ENCODE measurements around the gene PSD2. TPM values are rescaled to one million over a fixed set of nuclear protein-coding genes. Genes with fewer than 3 reads are reported as not detected.

The PSD2 gene
- total RNA-seq, 3 donors from 2014 or later (not counting 1 experiment from before 2014, with no cell fraction given): 1.3 to 2.5 (median 1.3) TPM

DNA sequence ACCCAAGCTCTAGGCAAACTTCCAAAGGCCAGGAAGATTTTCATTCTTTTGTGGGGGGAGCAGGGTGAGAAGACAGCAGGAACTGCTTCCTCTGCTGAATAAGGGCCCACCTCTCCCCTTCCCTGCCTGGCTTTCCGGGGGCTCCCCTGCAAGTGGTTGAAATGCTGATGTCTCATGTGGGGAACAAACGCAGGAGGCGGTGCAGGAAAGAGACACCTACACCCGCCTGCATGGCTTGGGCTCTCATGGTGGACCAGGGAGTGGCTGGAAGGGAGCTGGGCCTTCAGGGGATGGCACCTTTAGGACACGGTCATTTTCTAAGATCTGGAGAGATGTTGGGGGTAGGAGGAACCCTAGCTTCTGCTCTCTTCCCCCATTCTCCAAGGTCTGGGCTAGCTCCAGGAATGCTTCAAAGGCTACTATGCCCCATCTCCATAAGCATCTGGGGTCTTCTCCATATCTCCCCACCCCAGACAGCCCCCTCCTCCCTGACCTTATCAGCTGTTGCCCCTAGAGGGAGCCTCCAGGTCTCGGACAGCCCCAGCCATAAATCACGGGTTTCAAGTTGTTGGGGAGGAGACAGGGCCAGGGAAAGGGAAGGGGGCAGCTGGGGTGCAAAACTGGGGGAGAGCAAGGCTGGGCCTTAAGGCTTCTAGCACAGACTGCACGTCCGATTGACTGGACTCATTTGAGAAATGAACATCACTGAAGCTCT lies 76.6 kb downstream of the PSD2 start:
- H3K4me1 ChIP-seq (ENCODE audit: control insufficient read depth, insufficient read depth, low read length): peaks cover 5% of the 10 kb centered on the region
- 74% methylated on average over 9 of the region's 9 CpGs for WGBS (ENCODE audit: insufficient coverage)
- no peaks in the 10 kb centered on the region for H3K36me3 ChIP-seq (ENCODE audit: control insufficient read depth, insufficient read depth, low read length)
- intact Hi-C loops (cut with micrococcal nuclease): no loop called here
- H3K9me3 ChIP-seq (ENCODE audit: control insufficient read depth, insufficient read depth, low read length): no peaks in the 10 kb centered on the region
- H3K4me3 ChIP-seq (ENCODE audit: low read length): no peak overlapping the region
- H3K27me3 ChIP-seq (ENCODE audit: control insufficient read depth, insufficient read depth, low read length): no peaks in the 10 kb centered on the region
- Mint-ChIP-seq H3K27me3 (ENCODE audit: low read depth in 2 of 2) (peaks cover 7 to 18% of the 10 kb centered on the region in 2 donors), H3K4me1 (no peaks in the 10 kb centered on the region), H3K36me3 (no peaks in the 10 kb centered on the region), H3K27ac (no peak overlapping the region), H3K9me3 (no peaks in the 10 kb centered on the region), H3K4me3 (no peak overlapping the region)
- ATAC-seq (no peak), DNase-seq (no peak)
- no peak overlapping the region for H3K27ac ChIP-seq (ENCODE audit: low read length)
- TF ChIP-seq, protein P1, sequence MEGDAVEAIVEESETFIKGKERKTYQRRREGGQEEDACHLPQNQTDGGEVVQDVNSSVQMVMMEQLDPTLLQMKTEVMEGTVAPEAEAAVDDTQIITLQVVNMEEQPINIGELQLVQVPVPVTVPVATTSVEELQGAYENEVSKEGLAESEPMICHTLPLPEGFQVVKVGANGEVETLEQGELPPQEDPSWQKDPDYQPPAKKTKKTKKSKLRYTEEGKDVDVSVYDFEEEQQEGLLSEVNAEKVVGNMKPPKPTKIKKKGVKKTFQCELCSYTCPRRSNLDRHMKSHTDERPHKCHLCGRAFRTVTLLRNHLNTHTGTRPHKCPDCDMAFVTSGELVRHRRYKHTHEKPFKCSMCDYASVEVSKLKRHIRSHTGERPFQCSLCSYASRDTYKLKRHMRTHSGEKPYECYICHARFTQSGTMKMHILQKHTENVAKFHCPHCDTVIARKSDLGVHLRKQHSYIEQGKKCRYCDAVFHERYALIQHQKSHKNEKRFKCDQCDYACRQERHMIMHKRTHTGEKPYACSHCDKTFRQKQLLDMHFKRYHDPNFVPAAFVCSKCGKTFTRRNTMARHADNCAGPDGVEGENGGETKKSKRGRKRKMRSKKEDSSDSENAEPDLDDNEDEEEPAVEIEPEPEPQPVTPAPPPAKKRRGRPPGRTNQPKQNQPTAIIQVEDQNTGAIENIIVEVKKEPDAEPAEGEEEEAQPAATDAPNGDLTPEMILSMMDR (IDR thresholded peaks at IDR 0.05): no peak

DNA sequence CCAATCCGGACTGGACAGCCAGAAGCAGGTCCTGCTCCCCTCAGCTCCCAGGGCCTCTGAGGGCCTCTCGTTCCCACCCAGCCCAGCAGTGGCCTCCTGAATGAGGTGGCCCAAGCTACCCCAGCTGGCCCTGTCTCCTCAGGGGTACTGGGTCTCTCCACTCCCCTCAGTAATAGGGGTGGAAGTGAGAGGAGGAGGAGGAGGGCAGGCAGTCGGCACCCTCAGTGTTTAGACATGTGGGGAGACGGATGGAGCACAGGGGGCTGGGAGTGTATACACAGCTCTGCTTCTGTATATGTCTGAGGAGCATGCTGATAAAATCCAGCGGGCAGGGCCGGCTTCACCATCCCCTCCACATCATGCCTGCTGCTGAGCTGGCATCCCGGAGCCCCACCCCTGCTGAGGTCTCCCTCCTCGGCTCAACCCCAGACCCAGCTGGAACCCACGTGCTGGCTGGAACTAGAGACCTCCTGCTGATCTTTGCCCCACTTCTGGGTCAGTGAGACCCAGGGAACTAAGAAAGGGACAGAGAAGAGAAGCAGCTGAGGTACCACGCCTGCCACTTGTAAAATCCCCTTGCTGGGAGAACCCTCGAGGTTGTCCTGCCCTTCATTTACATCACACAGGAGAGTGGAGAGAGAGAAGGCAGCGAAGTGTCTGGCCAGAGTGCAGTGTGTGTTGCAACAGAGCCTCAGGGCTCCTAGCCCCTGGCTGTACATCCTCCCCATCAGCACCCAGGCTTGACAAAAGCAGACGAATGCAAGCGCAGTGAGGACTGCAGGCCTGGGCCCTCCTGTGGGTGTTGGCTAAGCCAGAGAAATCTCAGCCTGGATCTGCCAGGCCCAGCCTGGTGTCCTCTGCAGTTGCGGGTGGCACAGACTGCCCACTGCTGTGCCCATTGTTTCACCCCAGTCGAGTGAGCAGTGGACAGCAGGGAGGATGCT lies 77.5 kb downstream of the PSD2 start:
- TF ChIP-seq, protein P1 (IDR thresholded peaks at IDR 0.05): no peak
- intact Hi-C loops (cut with micrococcal nuclease): no loop called here

DNA sequence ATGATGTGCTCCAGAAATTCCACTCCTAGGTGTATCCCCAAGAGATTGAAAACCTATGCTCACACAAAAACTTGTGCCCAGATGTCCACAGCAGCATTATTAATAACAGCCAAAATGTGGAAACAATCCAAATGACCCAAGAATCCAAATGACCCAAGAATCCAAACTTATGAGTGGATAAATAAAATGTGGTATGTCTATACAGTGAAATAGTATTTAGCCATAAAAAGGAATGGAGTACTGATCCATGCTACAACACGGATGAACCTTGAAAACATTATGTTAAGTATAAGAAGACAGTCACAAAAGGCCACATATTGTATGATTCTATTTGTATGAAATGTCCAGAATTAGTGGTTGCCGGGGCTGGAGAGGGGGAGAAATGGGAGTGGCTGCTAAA lies 80.3 kb downstream of the PSD2 start:
- 92% methylated on average over 2 of the region's 2 CpGs for WGBS (ENCODE audit: insufficient coverage)
- no peaks in the 10 kb centered on the region for H3K36me3 Mint-ChIP-seq
- ATAC-seq: no peak

More for the DNA sequence above, 77.5 kb downstream of the PSD2 start:
- Histone ChIP-seq H3K27me3 (ENCODE audit: control insufficient read depth, insufficient read depth, low read length) (no peaks in the 10 kb centered on the region), H3K36me3 (ENCODE audit: control insufficient read depth, insufficient read depth, low read length) (no peaks in the 10 kb centered on the region), H3K27ac (ENCODE audit: low read length) (no peak overlapping the region), H3K9me3 (ENCODE audit: control insufficient read depth, insufficient read depth, low read length) (no peaks in the 10 kb centered on the region), H3K4me3 (ENCODE audit: low read length) (no peak overlapping the region), H3K4me1 (ENCODE audit: control insufficient read depth, insufficient read depth, low read length) (peaks cover 8% of the 10 kb centered on the region)
- Mint-ChIP-seq H3K36me3 (no peaks in the 10 kb centered on the region), H3K27me3 (ENCODE audit: low read depth in 2 of 2) (peaks cover 7 to 18% of the 10 kb centered on the region in 2 donors), H3K27ac (no peak overlapping the region), H3K4me3 (no peak overlapping the region), H3K4me1 (no peaks in the 10 kb centered on the region), H3K9me3 (no peaks in the 10 kb centered on the region)
- DNase-seq (no peak), ATAC-seq (no peak)
- 77% methylated on average over 16 of the region's 16 CpGs for WGBS (ENCODE audit: insufficient coverage)

More for the DNA sequence above, 80.3 kb downstream of the PSD2 start:
- no peaks in the 10 kb centered on the region for H3K27me3 ChIP-seq (ENCODE audit: control insufficient read depth, insufficient read depth, low read length)
- H3K4me1 Mint-ChIP-seq: no peaks in the 10 kb centered on the region
- intact Hi-C loops (cut with micrococcal nuclease): no loop called here
- no peak overlapping the region for H3K4me3 Mint-ChIP-seq
- H3K4me1 ChIP-seq (ENCODE audit: control insufficient read depth, insufficient read depth, low read length): peaks cover 8% of the 10 kb centered on the region
- H3K27ac ChIP-seq (ENCODE audit: low read length): no peak overlapping the region
- no peaks in the 10 kb centered on the region for H3K9me3 ChIP-seq (ENCODE audit: control insufficient read depth, insufficient read depth, low read length)
- H3K9me3 Mint-ChIP-seq: no peaks in the 10 kb centered on the region
- DNase-seq: no peak
- H3K36me3 ChIP-seq (ENCODE audit: control insufficient read depth, insufficient read depth, low read length): no peaks in the 10 kb centered on the region
- no peak overlapping the region for H3K4me3 ChIP-seq (ENCODE audit: low read length)
- H3K27me3 Mint-ChIP-seq (ENCODE audit: low read depth in 2 of 2): peaks cover 7 to 18% of the 10 kb centered on the region in 2 donors
- TF ChIP-seq, protein P1 (IDR thresholded peaks at IDR 0.05): no peak
- no peak overlapping the region for H3K27ac Mint-ChIP-seq
